MV-4-11 (cell line): ENCODE results near the gene SLC29A2.
"Not testable (repeated sequence)": the region's sequence is repeated elsewhere in the genome, so short reads cannot be mapped to it uniquely, and the experiment has no call there.

ENCODE experiments used
- DNase-seq: peaks from one replicate; lab custom pipeline; 2025; lab: John Stamatoyannopoulos, UW

The SLC29A2 gene

DNA sequence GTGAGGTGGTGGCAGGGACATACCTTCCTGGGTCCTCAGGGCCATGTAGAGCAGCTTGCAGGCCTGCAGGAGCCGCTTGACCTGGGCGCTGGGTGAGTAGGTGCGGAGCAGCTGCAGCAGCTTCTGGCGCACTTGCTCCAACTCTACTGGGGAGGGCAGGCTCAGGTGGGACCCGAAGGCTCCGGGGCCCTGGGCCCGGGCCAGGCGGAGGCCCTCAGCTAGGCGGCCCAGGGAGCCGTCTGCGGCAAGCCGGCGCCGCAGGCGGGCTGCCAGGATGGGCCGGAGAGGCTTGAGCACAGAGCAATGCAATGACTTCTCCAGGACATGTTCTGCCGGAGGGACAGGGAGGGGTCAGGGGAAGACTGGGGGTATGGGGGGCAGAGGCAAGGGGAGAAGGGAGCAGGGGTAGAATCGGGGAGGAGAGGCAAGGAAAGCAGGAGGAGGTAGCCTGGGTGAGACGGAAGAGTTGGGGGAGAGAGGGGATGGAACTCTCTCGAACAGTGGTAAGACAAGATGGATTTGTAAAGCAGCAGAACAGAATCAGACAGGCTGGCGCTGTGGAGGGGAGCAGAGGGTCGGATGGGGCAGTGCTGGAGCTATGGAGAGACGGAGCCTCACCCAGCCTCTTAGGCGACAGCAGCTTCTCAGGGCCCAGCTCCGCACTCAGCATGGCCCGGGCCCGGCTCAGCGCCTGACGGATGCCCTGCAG lies 37.5 kb downstream of the SLC29A2 start:
- DNase-seq: no peak

GRCh38 chr11:66333220-66333877 lies 38.2 kb downstream of the SLC29A2 start:
- no peak for DNase-seq

DNA sequence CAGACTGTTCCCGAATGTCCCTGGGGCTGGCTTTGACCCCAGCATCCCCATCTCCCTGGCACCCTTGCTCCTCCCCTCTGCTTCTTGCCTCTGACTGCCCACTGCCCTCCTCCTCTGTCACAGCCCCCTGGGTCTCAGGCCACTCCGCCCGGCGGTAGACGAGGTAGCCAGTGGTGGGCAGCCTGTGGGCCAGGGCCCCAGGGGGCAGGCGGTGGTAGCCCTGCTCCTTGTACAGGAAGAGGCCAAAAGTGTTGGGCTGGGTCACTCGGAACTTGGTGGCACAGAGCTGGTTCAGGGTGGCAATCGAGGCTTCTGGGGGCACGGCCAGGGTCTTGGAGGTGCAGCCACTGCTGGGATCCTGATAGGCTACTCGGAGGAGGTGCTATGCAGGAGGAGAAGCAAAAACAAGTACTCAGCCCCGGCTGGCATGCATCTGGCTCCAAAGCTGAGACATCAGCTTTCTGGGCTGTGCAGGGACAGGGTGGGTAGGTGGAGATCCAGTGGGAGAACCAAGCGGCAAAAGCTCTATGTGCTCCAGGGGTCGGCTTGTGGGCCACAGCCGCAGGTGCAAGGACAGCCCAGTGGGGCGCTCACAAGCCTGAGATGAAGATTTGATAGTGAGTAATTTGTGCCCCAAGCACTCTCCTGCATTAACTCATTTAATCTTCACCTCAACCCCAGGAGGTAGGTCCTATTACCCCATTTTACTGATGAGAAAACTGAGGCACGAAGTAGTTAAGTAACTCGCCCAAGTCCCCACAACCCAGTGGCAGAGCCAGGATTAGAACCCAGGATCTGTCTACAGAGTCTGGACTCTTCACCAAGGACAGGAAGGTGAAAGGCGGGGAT lies 39.0 kb downstream of the SLC29A2 start:
- no peak for DNase-seq

DNA sequence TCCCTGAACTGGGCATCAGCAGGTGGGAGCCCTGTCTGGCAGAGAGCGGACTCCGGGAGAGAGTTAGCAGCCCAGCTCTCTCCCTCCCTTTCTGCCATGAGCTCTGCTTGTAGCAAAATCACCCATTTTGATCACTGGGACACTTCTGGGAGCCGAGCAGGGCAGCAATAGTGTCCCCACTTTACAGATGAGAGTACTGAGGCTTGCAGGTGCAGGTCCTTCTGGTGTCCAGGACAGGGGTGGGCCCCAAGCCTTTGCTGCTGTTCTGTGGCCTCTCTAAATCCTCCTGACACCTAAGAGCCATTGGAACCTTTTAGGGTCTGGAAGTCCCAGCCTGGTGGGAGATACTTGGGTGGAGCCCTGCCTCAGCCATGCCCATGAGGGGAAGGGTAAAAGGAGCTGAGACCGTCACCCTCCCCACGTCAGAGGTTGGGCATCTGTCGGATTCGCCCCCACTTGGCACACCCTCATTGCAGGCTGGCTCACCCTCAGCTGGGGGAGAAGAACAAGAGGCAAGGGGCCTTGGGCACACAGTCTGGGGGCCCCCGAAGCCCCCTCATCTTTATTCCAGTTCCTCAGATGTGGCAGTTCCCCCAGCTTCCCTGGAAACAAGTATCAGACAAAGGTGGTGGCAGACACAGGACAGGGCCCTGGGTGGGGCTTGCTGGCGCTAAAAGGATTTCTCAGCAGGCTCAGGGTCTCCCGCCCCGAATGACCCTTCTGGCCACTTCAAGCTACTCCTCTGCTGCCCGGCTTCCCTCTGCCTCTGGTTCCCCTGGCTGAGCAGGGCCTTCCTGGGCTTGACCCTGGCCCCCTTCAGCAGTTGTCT lies 39.8 kb downstream of the SLC29A2 start:
- no peak for DNase-seq

DNA sequence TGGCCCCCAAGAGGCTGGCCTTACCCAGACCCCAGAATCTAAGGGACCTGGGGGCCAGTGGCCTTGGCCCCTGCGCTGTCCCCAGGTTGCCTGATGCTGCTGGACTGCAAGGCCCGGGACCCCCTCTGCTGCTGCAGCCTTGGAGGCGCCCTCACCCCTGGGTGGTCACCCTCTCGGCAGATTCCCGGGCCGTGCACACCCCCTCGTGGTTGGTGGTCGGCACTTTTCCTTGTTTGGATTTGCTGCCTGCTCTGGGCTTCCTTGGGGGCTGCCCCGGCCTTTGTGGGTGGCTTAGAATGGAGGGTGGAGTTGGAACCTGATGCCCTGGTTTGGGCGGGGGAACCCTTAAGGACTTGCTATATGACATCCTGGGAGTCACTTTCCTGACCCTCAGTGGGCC lies 40.6 kb downstream of the SLC29A2 start:
- DNase-seq: no peak

- DNase-seq: no peak
These were observed 42.3 kb downstream of the SLC29A2 start for GRCh38 chr11:66329165-66329673.

DNA sequence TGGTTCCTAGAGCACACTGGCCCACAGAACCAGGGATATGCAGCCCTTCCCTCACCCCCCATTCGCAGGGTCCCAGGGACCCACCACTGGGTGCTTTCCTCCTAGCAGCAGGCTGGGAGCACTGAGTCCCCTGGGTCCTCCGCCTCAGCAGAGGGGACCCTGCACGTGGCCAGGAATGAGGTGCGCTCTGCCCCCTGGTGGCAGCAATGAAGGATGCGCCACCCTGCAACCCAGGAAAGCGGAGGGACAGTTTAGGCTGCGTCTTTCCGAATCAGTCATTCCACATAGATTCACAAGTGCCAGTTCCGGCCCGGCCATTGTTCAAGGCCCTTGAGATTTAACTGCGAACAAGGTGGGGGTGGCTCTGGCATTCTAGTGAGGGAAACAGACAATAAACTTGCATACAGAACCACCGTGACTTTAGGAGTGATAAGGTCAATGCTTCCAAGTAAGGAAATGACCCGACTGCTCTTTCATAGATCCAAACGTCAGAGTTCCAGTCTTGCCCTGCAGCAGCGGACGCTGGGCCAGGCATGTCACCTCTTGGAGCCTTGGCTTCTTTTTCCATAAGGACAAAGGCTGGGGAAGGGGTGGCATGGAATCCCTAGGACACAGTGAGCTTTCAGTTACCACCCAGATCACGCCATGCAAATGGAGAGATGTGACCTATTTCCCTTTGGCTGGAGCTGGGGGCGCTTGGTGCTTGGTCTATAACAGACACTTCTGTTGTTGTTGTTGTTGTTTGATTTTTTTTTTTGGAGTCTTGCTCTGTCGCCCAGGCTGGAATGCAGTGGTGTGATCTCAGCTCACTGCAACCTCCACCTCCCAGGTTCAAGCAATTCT lies 43.0 kb downstream of the SLC29A2 start:
- DNase-seq: peak; percentile 75

DNA sequence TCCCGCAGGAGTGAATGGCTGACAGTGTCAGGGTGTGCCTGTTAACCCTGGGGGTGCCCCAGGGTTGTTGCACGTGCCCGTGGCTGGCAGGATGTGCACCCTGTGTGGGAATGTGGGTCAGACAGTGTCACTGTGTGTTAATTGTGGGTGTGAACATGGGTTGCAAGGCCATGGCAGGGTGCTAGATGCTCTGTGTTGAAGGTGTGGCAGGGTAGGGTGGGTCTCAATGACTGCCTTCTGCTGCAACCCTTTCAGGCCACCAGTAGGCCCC lies 43.6 kb downstream of the SLC29A2 start:
- no peak for DNase-seq

DNA sequence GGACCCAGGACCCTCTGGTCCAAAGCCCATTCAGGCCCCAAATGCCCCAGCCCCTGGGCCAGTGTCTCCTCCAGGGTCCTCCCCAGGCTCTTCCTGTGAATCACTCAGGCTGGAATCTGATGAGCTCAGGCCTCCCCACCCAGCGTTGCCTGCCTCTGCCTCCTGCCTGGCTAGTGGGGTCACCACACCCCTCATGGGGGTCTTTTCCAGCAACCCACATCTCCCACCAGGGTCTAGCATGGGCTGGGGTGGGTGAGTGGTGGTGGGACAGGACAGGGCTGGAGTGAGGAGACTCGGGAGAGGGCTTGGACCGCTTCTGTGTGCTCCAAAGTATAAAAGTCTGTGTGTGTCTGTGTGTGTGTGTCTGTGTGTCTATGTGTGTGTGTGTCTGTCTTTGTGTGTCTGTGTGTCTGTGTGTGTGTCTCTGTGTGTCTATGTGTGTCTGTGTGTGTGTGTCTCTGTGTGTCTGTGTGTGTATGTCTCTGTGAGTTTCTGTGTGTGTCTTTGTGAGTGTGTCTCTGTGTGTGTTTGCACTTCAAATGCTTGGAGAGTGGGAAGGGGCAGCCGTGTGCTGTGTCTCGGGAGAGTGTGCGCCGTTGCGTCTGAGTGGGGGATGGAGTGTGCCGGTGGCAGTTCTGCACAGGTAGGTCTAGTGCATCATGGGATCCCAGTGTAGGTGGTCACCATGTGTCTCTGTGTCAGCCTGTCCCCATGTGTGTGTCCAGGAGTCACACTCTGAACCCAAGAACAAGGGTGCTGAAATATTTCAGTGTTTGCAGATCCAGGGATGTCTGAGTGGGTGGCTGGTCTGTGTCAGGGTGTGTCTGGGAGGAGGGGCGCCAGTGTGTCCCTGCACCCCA lies 44.2 kb downstream of the SLC29A2 start:
- DNase-seq: no peak

DNA sequence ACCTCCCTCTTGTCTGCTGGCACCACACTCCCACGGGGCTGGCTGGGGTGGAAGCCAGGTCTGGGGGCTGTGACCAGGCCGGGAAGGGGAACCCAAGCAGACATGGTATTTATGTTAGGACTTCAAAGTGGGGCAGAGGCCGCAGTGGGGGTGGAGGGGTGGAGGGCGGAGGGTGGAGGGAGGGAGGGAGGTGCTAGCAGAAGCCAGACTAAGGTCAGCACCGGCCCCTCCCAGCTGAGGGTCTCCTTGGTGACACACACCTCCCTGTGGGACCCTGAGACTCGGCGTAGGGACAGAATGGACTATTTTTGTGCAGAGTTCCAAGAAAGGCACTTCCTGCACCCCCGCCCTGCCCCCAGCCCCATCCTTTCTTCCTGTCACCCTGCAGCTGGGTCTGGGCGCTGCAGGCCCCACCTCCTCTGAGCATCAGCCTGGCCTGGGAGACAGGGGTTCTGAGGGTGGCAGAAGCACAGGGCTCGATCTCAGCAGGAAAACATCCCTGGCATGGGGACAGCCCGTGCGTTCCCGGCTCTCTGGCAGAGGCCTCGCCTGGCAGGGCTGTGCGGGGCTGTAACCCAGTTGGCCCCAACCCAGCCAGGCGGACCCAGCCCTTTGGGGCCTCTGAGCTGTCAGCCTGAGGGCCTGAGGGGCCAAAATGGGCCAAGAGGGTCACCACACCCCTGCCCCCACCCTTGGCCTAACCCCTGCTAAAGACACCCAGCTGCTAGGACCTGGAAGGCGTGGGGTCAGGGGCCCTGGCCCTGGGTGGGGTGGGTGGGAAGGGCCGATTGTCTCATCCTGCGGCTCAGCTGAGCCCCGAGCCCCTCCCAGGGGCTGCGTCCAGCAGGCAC lies 45.1 kb downstream of the SLC29A2 start:
- no peak for DNase-seq

DNA sequence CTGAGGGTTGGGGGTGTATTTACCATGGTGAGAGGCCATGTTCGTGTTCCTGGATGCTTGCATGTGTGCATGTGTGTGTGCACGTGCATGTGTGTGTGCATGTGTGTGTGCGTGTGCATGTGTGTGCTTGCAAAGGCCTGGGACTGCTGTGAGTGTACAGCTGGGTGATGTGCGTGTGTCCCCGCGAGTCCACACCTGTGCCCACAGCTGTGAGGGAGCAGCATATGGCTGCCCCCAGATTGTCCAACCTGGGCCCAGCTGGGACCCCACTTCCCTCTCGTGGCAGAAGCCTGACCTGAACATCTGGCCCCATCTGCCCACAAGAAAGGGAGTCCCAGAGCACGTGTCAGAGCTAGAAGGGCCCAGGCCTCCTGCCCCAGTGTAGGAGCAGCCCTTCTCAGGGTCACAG lies 46.3 kb downstream of the SLC29A2 start:
- peak; percentile 54 for DNase-seq

DNA sequence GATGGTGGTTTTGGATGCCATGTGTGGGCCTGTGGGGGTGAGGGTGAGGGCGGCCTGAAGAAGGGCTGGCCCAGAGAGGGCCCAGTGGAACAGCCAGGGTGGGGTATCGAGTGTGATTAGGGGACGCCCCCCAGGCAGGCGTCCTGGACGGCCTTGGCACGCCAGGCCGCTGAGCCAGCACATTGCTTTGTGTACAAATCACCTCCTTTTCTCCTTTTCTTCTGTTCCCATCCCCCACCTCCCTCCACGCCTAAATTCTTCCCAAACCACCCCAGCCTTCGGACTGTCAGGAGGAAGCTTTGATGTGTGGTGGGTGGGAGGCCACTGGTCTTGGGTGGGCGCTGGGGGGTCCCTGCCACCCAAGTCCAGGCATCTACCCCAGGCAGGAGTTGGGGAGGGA lies 46.9 kb downstream of the SLC29A2 start:
- DNase-seq: no peak

GRCh38 chr11:66323684-66324083 lies 47.9 kb downstream of the SLC29A2 start:
- DNase-seq: no peak

DNA sequence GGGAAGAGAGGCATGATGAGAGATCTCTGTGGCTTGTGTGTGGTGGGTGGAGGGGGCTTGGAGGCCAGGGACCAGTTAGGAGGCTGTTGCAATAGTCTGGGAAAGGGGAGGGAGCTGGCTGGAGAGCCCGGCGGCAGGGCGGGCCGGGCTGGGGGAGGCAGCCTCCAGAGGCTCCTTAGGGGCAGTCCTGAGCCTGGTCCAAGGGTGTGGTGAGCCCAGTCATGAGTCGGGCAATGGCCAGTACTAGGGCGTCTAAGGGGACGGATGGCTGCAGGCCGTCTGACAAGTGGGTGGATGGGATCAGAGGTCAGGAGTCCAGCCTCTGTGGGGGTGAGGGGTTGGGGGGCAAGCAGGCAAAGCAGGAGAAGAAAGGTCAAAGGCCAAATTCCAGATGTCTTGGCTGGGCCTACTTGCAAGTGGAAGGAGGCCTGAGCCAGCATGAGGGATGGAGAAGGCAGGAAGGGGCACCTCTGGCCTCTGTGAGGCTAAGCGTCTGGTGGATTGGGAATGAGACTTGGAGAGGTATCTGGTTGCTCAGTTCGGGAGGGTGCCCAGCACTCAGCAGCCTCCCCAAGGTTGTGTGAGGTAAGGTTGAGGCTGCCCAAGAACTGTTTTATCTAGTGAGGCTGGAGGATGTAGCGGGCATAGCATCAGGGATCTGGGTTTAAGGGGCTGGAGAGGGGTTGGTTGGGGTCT lies 48.7 kb downstream of the SLC29A2 start:
- no peak for DNase-seq

DNA sequence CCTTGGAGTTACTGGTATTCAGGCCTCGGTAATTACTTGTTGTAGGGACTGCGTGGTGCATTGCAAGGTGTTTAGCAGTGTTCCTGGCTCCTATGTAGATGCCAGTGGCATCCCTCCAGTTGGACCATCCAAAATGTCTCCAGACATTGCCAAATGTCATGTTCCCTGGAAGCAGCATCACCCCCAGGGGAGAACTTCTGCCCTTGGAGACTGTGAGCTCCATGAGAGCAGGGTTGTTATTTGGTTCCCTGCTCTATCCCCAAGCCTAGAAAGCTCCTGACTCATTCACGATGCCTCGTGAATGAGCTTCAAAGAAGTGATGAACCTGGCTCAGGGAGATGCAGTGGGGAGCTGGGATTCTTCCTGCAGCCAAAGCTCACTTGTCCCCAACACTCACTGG lies 50.0 kb downstream of the SLC29A2 start:
- no peak for DNase-seq

GRCh38 chr11:66320748-66321147 lies 50.8 kb downstream of the SLC29A2 start:
- DNase-seq: not testable (repeated sequence)

GRCh38 chr11:66320289-66320688 lies 51.3 kb downstream of the SLC29A2 start:
- not testable (repeated sequence) for DNase-seq

DNA sequence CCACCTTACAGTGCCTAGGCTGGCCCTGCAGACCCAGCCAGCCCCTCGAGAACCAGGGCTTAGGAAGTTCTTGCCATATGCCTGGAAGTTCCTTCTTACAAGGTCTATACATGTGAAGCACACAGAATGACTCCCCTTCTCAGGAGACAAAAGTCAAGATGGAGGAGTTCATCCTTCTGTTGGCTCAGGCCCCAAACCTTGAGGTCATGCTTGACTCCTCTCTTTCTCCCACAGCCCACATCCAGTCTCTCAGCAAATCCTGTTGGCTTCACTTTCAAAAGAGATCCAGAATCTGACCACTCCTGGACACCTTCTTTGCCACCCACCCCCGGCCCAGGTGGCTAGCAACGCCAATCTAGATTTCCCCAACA lies 53.0 kb downstream of the SLC29A2 start:
- no peak for DNase-seq
